HepG2 (cell line): ENCODE results near the gene RABGAP1L. TPM values are rescaled to one million over a fixed set of nuclear protein-coding genes. Genes with fewer than 3 reads are reported as not detected.
A peak's percentile ranks its signal among the peaks of the same experiment; 100 is the strongest.

ENCODE experiments used
- ATAC-seq: fragments of 200-7000 bp; cut with Tn5 transposase; 3 replicates; pipeline ENCODE4 v1.9.1; 2020; ENCODE audit warnings: mild to moderate bottlenecking, moderate library complexity
- BruUV-seq: library from RNA; stranded (reverse); fragments of 400-500 nt; replicated peaks from 2 replicates; lab custom pipeline; 2021; lab: Mats Ljungman, UMichigan
- CTCF ChIA-PET: fragments of 300-600 bp; formaldehyde crosslinking; extraction: SDS; loops from one replicate; lab custom pipeline; 2021; ENCODE audit warnings: low total read pairs, inconsistent platforms, low intra/inter-chr PET ratio; lab: Yijun Ruan, JAX
- POLR2A ChIA-PET: fragments of 350-600 bp; sonication (Branson Sonifier 250); formaldehyde crosslinking; loops from one replicate; lab custom pipeline; 2020; ENCODE audit warnings: antibody characterized with exemption, inconsistent platforms; lab: Yijun Ruan, JAX
- DNase-seq: peaks from one replicate; pipeline ENCODE4 v3.0.0-alpha.2; 2015; ENCODE audit warnings: low spot score
- FAIRE-seq: peaks from 3 replicates; lab custom pipeline; 2011; peaks lifted over from hg19 to GRCh38; lab: Jason Lieb, UNC
- H2AFZ ChIP-seq: one replicate; pipeline ENCODE4 v1.6.1; 2011; ENCODE audit warnings: low read length, inconsistent platforms
- H3K27ac ChIP-seq: fragments of 300-600 bp; 3 replicates; pipeline ENCODE4 v1.8.0; 2011; ENCODE audit warnings: mixed run types, mild to moderate bottlenecking, mixed read lengths, low read length, inconsistent platforms; ENCODE audit not compliant: insufficient read depth; ENCODE audit errors: extremely low read length
- H3K27me3 ChIP-seq, 2 experiments: fragments of 200-600 bp in 1 of 2; 2 replicates in 1 of 2; 3 replicates in 1 of 2; pipeline versions ENCODE4 v1.6.0 to v1.8.0; 2011; ENCODE audit warnings: low read length in 2 of 2, mild to moderate bottlenecking in 2 of 2, moderate library complexity in 2 of 2, inconsistent platforms in 1 of 2; ENCODE audit not compliant: insufficient read depth in 2 of 2, control insufficient read depth in 1 of 2
- H3K36me3 ChIP-seq, 2 experiments: fragments of 200-600 bp in 1 of 2; replicated peaks in 1 of 2; 2 replicates in 1 of 2; 3 replicates in 1 of 2; pipeline versions ENCODE4 v1.5.1 to v1.8.0; 2011; ENCODE audit warnings: low read length in 2 of 2, inconsistent platforms in 1 of 2; ENCODE audit not compliant: insufficient read depth in 2 of 2, control insufficient read depth in 1 of 2
- H3K4me1 ChIP-seq: 2 replicates; pipeline ENCODE4 v1.5.1; 2012; ENCODE audit warnings: low read length, inconsistent platforms; ENCODE audit not compliant: insufficient read depth
- H3K4me2 ChIP-seq: 2 replicates; pipeline ENCODE4 v1.6.0; 2011; ENCODE audit warnings: low read depth, low read length, inconsistent platforms
- H3K4me3 ChIP-seq, 3 experiments: fragments of 200-600 bp in 1 of 3; sonication (generic), shearing (Covaris generic) in 1 of 3; replicated peaks in 1 of 3; 2 replicates each; pipeline ENCODE4 v1.5.1; 2011 to 2016; ENCODE audit warnings: low read length in 3 of 3, inconsistent platforms in 2 of 3, low read depth in 2 of 3, mild to moderate bottlenecking in 2 of 3, control low read depth in 1 of 3, mixed read lengths in 1 of 3; ENCODE audit not compliant: insufficient read depth in 1 of 3
- H3K79me2 ChIP-seq: one replicate; pipeline ENCODE4 v1.6.1; 2011; ENCODE audit warnings: low read length, inconsistent platforms; ENCODE audit not compliant: insufficient read depth
- H3K9ac ChIP-seq: 2 replicates; pipeline ENCODE4 v1.6.0; 2011; ENCODE audit warnings: mild to moderate bottlenecking, low read depth, low read length, inconsistent platforms; ENCODE audit not compliant: insufficient read depth
- H3K9me3 ChIP-seq: 2 replicates; pipeline ENCODE4 v1.5.1; 2012; ENCODE audit warnings: mild to moderate bottlenecking, low read length
- H4K20me1 ChIP-seq: 2 replicates; pipeline ENCODE4 v1.6.0; 2011; ENCODE audit warnings: inconsistent platforms, mild to moderate bottlenecking, low read length, moderate library complexity; ENCODE audit not compliant: insufficient read depth
- ATAD3A ChIP-seq: sonication (generic); formaldehyde crosslinking; IDR thresholded peaks from 2 replicates; pipeline ENCODE4 v1.4.0; 2020; ENCODE audit warnings: missing genetic modification reagents
- GATAD2A ChIP-seq: IDR thresholded peaks from 2 replicates; pipeline ENCODE4 v1.6.1; 2016
- JUN ChIP-seq: sonication (generic); formaldehyde crosslinking; IDR thresholded peaks from 2 replicates; pipeline ENCODE4 v1.4.0; 2020; ENCODE audit warnings: mild to moderate bottlenecking, missing genetic modification reagents
- MAFF ChIP-seq: IDR thresholded peaks from 2 replicates; pipeline ENCODE4 v1.6.1; 2011; ENCODE audit warnings: low read depth, low read length, improper control_type of control experiment
- MAFK ChIP-seq, 2 experiments: IDR thresholded peaks in 1 of 2; conservative IDR thresholded peaks in 1 of 2; 2 replicates each; pipeline ENCODE4 v1.6.1; 2011; ENCODE audit warnings: improper control_type of control experiment in 2 of 2, low read length in 2 of 2
- ZNF589 ChIP-seq: sonication (generic); formaldehyde crosslinking; conservative IDR thresholded peaks from 2 replicates; pipeline ENCODE4 v1.8.0; 2022; ENCODE audit warnings: mild to moderate bottlenecking, moderate library complexity, missing genetic modification reagents
- in situ Hi-C: cut with HindIII; loops from 2 replicates; pipeline ENCODE4 v1.10.0; 2017; ENCODE audit warnings: low pct_unique_long_range_greater_than_20kb; ENCODE audit not compliant: extremely low pct_ligation_motif_present
- intact Hi-C: fragments of 100-400 bp; cut with micrococcal nuclease; formaldehyde crosslinking; loops from one replicate; pipeline ENCODE4 v1.10.0; 2022; ENCODE audit not compliant: unreplicated experiment
- polyA plus RNA-seq, 8 experiments: library from polyadenylated mRNA; depleted of rRNA in 3 of 8; stranded (reverse) in 7 of 8; unstranded in 1 of 8; fragments of >200 nt; fragmentation: Illumina TruSeq in 4 of 8; extraction: Trizol in 4 of 8; gene quantifications; 2 replicates each; pipeline versions ENCODE4 v1.2.1 to v1.2.3, GENCODE V29; 2011 to 2016; ENCODE audit warnings: low read depth in 4 of 8, missing spikeins in 1 of 8, mixed read lengths in 1 of 8; ENCODE audit not compliant: insufficient read depth in 1 of 8
- total RNA-seq, 5 experiments: library from RNA; depleted of rRNA; stranded (reverse); fragments of >200 nt; fragmentation: Illumina TruSeq; extraction: Trizol; gene quantifications; 2 replicates each; pipeline ENCODE4 v1.2.3, GENCODE V29; 2016; ENCODE audit warnings: low read depth in 1 of 5
- TF ChIP-seq, protein P1 (sequence below): sonication (generic); formaldehyde crosslinking; IDR thresholded peaks from 2 replicates; pipeline ENCODE4 v1.9.0; 2021; ENCODE audit warnings: missing genetic modification reagents, mild to moderate bottlenecking, borderline replicate concordance
- TF ChIP-seq, protein P2 (sequence below): sonication (generic); formaldehyde crosslinking; IDR thresholded peaks from 2 replicates; pipeline ENCODE4 v1.5.0; 2020; ENCODE audit warnings: missing genetic modification reagents, mild to moderate bottlenecking, borderline replicate concordance
- TF ChIP-seq, protein P3 (sequence below): sonication (generic); formaldehyde crosslinking; IDR thresholded peaks from 2 replicates; pipeline ENCODE4 v1.5.0; 2020; ENCODE audit warnings: mild to moderate bottlenecking, missing genetic modification reagents
- TF ChIP-seq, protein P4 (sequence below): sonication (generic); formaldehyde crosslinking; IDR thresholded peaks from 2 replicates; pipeline ENCODE4 v1.5.1; 2020; ENCODE audit warnings: mild to moderate bottlenecking, moderate library complexity, missing genetic modification reagents
- TF ChIP-seq, protein P5 (sequence below): IDR thresholded peaks from 2 replicates; pipeline ENCODE4 v1.6.1; 2018; ENCODE audit warnings: missing genetic modification reagents, mild to moderate bottlenecking, missing compliant biosample characterization

The RABGAP1L gene
- total and polyA plus RNA-seq, 2 of the 13 experiments (the other 11 are each of a cell fraction or from before 2014, with no cell fraction given) = 7.9 to 22.6 TPM

DNA sequence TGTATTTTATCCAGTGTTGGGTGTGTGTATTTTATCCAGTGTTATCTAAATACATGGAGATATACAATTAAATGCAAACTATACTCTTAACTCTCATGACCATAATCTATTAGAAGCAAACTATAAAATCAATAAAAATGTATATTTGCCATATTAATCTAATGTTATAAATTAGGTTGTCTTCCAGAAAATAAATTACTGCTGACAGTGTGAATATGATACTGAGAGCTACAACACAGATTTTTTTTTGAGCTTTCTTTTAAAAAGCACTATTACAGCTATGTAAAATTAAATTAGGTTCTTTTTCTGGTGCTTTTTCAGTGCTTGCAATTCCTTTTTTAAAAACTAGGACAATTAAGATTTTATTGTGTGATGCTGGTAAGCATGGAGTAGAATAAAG, 269.4 kb downstream of the RABGAP1L start:
- DNase-seq (no peak), ATAC-seq (no peak), FAIRE-seq (no peak)
- in situ Hi-C loops = no loop called here
- no peaks in the 10 kb centered on the region for H3K4me1 ChIP-seq
- CTCF ChIA-PET = no interaction called here
- H3K79me2 ChIP-seq = no peaks in the 10 kb centered on the region
- H3K4me2 ChIP-seq = no peak overlapping the region
- H3K9me3 ChIP-seq = no peaks in the 10 kb centered on the region
- no peak overlapping the region for H3K9ac ChIP-seq
- H3K27me3 ChIP-seq = no peaks in the 10 kb centered on the region; a peak in 1 of 5 replicates
- POLR2A ChIA-PET = no interaction called here
- no peak overlapping the region for H3K27ac ChIP-seq
- H3K36me3 ChIP-seq = no peaks in the 10 kb centered on the region
- no peaks in the 10 kb centered on the region for H4K20me1 ChIP-seq
- TF ChIP-seq MAFK (conservative IDR thresholded peaks at IDR 0.05 in 1 of 2, IDR thresholded peaks at IDR 0.05 in 1 of 2; ENCODE audit: low read length in 2 of 2) (peak; percentile 11 to 64; a peak in 2 of 4 replicates), JUN (CRISPR knock-in tag) (no peak), GATAD2A (no peak), ZNF589 (no peak), MAFF (peak; percentile 22; the same call in 1 of the 2 replicates), ATAD3A (CRISPR knock-in tag) (no peak)
- TF ChIP-seq, protein P1, sequence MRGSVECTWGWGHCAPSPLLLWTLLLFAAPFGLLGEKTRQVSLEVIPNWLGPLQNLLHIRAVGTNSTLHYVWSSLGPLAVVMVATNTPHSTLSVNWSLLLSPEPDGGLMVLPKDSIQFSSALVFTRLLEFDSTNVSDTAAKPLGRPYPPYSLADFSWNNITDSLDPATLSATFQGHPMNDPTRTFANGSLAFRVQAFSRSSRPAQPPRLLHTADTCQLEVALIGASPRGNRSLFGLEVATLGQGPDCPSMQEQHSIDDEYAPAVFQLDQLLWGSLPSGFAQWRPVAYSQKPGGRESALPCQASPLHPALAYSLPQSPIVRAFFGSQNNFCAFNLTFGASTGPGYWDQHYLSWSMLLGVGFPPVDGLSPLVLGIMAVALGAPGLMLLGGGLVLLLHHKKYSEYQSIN (CRISPR knock-in tag) = no peak
- TF ChIP-seq, protein P2, sequence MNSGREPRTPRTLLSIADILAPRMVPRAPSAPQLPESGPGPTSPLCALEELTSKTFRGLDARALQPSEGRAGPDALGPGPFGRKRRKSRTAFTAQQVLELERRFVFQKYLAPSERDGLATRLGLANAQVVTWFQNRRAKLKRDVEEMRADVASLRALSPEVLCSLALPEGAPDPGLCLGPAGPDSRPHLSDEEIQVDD (CRISPR knock-in tag) = no peak
- TF ChIP-seq, protein P3, sequence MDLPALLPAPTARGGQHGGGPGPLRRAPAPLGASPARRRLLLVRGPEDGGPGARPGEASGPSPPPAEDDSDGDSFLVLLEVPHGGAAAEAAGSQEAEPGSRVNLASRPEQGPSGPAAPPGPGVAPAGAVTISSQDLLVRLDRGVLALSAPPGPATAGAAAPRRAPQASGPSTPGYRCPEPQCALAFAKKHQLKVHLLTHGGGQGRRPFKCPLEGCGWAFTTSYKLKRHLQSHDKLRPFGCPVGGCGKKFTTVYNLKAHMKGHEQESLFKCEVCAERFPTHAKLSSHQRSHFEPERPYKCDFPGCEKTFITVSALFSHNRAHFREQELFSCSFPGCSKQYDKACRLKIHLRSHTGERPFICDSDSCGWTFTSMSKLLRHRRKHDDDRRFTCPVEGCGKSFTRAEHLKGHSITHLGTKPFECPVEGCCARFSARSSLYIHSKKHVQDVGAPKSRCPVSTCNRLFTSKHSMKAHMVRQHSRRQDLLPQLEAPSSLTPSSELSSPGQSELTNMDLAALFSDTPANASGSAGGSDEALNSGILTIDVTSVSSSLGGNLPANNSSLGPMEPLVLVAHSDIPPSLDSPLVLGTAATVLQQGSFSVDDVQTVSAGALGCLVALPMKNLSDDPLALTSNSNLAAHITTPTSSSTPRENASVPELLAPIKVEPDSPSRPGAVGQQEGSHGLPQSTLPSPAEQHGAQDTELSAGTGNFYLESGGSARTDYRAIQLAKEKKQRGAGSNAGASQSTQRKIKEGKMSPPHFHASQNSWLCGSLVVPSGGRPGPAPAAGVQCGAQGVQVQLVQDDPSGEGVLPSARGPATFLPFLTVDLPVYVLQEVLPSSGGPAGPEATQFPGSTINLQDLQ (CRISPR knock-in tag) = no peak
- TF ChIP-seq, protein P4, sequence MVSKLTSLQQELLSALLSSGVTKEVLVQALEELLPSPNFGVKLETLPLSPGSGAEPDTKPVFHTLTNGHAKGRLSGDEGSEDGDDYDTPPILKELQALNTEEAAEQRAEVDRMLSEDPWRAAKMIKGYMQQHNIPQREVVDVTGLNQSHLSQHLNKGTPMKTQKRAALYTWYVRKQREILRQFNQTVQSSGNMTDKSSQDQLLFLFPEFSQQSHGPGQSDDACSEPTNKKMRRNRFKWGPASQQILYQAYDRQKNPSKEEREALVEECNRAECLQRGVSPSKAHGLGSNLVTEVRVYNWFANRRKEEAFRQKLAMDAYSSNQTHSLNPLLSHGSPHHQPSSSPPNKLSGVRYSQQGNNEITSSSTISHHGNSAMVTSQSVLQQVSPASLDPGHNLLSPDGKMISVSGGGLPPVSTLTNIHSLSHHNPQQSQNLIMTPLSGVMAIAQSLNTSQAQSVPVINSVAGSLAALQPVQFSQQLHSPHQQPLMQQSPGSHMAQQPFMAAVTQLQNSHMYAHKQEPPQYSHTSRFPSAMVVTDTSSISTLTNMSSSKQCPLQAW (CRISPR knock-in tag) = no peak
- TF ChIP-seq, protein P5, sequence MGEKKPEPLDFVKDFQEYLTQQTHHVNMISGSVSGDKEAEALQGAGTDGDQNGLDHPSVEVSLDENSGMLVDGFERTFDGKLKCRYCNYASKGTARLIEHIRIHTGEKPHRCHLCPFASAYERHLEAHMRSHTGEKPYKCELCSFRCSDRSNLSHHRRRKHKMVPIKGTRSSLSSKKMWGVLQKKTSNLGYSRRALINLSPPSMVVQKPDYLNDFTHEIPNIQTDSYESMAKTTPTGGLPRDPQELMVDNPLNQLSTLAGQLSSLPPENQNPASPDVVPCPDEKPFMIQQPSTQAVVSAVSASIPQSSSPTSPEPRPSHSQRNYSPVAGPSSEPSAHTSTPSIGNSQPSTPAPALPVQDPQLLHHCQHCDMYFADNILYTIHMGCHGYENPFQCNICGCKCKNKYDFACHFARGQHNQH = no peak
- no peak overlapping the region for H3K4me3 ChIP-seq
- no TSS peak for BruUV-seq
- H2AFZ ChIP-seq = no peak overlapping the region
- intact Hi-C loops = no loop called here
